Stimulated activated effector memory CD8-positive, alpha-beta T cell treated with anti-CD3 and anti-CD28 coated beads, Interleukin-12 subunit alpha, Interleukin-12 subunit beta, amount 100 ng/mL, for 72 hours (primary cell): Measurements from ENCODE around the gene FANCE.
A peak's percentile ranks its signal among the peaks of the same experiment; 100 is the strongest.

Experiments used
- ATAC-seq: fragments of 150-1000 bp; cut with Tn5 transposase; 2 replicates; pipeline ENCODE4 v1.10.0; 2021
- DNase-seq, 2 donors: peaks; one replicate each; pipeline ENCODE4 v3.0.0; 2021 to 2022; ENCODE audit warnings: low spot score in 2 of 2
- H3K27ac Mint-ChIP-seq: one replicate; pipeline ENCODE4 v1.8.0; 2022; ENCODE audit warnings: mild to moderate bottlenecking, mixed read lengths
- H3K36me3 Mint-ChIP-seq: one replicate; pipeline ENCODE4 v1.8.0; 2022; ENCODE audit warnings: mild to moderate bottlenecking, mixed read lengths
- H3K4me1 Mint-ChIP-seq: one replicate; pipeline ENCODE4 v1.8.0; 2022; ENCODE audit warnings: mixed read lengths
- H3K4me3 Mint-ChIP-seq: one replicate; pipeline ENCODE4 v1.8.0; 2022; ENCODE audit warnings: mild to moderate bottlenecking, mixed read lengths
- H3K9me3 Mint-ChIP-seq: one replicate; pipeline ENCODE4 v1.8.0; 2022; ENCODE audit warnings: mixed read lengths

FANCE gene, protein sequence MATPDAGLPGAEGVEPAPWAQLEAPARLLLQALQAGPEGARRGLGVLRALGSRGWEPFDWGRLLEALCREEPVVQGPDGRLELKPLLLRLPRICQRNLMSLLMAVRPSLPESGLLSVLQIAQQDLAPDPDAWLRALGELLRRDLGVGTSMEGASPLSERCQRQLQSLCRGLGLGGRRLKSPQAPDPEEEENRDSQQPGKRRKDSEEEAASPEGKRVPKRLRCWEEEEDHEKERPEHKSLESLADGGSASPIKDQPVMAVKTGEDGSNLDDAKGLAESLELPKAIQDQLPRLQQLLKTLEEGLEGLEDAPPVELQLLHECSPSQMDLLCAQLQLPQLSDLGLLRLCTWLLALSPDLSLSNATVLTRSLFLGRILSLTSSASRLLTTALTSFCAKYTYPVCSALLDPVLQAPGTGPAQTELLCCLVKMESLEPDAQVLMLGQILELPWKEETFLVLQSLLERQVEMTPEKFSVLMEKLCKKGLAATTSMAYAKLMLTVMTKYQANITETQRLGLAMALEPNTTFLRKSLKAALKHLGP

DNA sequence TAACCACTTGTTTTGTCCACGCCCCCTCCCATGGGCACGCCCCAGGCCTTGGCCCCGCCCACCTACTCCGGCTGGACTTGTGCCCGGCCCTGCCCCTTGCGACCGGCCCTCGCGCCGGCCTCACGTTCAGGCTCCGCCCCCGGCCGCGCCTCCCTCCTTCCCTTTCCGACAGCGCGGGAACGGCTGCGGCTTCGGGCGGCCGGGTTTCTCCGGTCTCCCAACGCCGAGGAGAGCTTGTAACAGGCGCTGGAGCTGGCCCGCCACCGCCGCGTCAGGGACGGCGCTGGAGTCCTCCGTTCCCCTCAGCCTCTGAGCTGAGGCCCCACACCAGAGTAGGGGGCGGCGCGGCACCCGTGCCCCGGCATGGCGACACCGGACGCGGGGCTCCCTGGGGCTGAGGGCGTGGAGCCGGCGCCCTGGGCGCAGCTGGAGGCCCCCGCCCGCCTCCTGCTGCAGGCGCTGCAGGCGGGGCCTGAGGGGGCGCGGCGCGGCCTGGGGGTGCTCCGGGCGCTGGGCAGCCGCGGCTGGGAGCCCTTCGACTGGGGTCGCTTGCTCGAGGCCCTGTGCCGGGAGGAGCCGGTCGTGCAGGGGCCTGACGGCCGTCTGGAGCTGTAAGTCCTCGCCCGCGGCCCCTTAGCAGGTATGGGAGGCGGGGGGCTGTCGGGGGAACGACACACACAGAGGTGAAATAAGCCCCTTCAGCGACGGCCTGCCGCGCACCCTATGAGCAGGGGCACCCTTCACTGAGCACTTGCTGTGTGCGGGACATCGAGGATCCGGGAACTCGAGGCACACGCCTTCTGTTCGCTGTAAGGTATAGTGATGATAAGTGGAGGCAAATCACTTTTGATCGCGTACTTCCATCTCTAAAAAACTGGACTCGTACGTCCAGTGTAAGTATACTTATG is at the start of gene FANCE:
Gene FANCE (plus strand): TSS at position 156 of the 908 bp plus-strand sequence. CDS start 208 bp downstream, at position 364.
- Mint-ChIP-seq H3K27ac (peak within 1 kb of the TSS; percentile 70), H3K4me3 (peak within 1 kb of the TSS; percentile 75), H3K4me1 (peaks cover 38% of the 10 kb centered on the region), H3K36me3 (peaks cover 22% of the 10 kb centered on the region), H3K9me3 (no peaks in the 10 kb centered on the region)
- peak; percentile 89 for ATAC-seq
- DNase-seq, result peak; percentile 98 to 100

DNA sequence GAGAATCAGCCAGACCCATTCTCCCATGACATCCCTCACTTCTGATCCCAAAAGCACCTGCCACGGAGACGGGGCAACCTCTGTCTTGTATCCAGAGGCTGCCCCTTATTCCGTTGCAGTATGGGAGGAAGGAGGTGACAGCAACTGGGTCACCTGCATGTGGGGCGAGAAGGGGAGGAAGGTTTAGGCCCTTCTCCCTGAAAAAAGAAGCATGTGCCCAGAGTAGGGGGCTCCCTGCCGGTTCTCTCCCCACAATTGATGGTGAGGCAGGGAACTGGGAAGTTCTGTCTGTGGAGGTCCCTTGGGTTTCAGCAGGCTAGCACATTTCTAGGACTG is 49.3 kb upstream of the FANCE start:
- peak overlapping the region; percentile 83 for H3K27ac Mint-ChIP-seq

DNA sequence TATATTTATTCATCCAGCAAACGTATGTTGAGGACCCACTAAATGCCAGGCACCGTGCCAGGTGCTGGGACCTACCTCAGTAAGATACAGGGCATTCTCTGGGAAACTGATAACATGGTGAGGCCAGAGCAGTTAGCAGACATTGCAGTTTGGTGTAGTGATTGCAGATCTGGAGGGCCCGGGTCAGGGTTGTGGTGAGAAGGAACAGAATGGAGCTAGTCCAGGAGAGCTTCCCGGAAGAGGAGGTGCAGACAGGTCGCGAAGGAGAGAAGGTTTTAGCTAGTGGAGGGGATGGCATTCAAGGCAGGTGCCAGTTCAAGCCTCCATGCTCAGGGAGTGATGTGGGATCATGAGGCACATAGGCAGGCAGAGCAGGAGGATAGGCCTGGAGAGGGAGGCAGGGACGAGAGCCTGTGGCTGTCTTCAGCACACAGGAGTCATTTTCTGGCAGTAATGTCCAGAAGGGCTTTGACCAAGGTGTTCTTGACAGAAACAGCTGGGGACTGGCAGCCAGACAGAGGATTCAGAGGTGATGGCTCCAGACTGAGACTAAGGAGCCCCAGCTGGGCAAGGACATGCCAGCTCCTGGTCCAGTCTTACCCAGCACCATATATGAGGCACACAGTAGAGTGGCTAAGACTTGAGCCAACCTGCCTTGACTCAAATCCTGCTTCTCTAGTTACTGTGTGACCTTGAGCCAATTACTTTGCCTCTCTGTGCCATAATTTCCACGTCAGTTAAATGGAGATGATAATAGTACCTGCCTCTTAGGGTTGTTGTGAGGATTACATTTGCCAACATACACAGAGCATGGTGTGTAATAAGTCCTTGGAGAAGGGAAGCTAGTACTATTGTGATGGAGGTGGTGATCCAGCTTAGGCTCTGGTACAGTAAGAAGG is 48.3 kb upstream of the FANCE start:
- no peaks in the 10 kb centered on the region for H3K36me3 Mint-ChIP-seq
- H3K27ac Mint-ChIP-seq, result peak overlapping the region; percentile 2
- ATAC-seq (no peak), DNase-seq (no peak)
- peaks cover 37% of the 10 kb centered on the region for H3K4me1 Mint-ChIP-seq
- no peaks in the 10 kb centered on the region for H3K9me3 Mint-ChIP-seq
- H3K4me3 Mint-ChIP-seq, result no peak overlapping the region

More for the DNA sequence above, 49.3 kb upstream of the FANCE start:
- no peaks in the 10 kb centered on the region for H3K9me3 Mint-ChIP-seq
- DNase-seq (no peak), ATAC-seq (no peak)
- no peaks in the 10 kb centered on the region for H3K36me3 Mint-ChIP-seq
- H3K4me3 Mint-ChIP-seq, result no peak overlapping the region
- peaks cover 38% of the 10 kb centered on the region for H3K4me1 Mint-ChIP-seq

DNA sequence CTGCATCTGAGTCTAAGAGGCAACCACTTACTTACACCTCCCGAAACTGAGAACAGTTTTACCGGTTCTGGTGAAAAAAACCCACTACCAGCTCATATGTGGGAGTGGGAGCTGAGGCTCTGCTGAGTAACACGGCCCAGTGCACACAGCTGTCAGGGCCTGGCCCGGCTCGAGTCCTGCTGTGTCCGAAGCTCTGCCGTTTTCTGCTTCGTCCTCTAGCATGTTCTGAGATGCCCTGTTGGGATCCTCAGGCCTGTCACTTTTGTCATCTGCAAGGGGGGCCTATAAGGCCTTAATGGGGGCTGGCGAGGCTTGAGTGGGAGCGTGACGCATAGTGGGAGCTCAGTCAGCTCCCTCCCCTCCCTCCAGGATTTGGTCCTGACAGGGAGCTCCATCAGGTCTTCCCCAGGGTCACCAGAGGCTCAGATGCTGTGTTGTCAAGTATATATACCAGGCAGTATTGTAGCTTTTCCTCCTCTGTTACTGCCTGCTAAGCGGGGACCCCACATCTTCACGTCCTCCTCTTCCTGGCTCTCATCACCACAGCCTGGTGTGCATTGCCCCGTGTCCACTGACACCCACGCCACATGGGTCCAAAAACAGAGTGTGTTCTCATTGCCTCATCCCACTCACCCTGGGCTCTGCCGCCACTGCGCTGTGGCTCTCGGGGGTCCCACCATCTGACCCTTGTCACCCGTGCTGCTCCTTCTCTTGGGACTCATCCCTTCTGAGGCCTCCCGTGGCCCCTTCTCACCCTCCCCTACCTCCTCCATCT is 45.2 kb upstream of the FANCE start:
- Mint-ChIP-seq H3K36me3 (peaks cover 8% of the 10 kb centered on the region), H3K9me3 (no peaks in the 10 kb centered on the region), H3K4me1 (peaks cover 46% of the 10 kb centered on the region), H3K27ac (peak overlapping the region; percentile 75), H3K4me3 (no peak overlapping the region)
- ATAC-seq, result no peak
- no peak for DNase-seq

- no peak overlapping the region for H3K27ac Mint-ChIP-seq
- H3K36me3 Mint-ChIP-seq, result peaks cover 30% of the 10 kb centered on the region
- H3K4me3 Mint-ChIP-seq, result no peak overlapping the region
- DNase-seq (no peak), ATAC-seq (no peak)
- H3K4me1 Mint-ChIP-seq, result peaks cover 31% of the 10 kb centered on the region
- no peaks in the 10 kb centered on the region for H3K9me3 Mint-ChIP-seq
These were observed 42.9 kb upstream of the FANCE start for GRCh38 chr6:35409245-35409644.

DNA sequence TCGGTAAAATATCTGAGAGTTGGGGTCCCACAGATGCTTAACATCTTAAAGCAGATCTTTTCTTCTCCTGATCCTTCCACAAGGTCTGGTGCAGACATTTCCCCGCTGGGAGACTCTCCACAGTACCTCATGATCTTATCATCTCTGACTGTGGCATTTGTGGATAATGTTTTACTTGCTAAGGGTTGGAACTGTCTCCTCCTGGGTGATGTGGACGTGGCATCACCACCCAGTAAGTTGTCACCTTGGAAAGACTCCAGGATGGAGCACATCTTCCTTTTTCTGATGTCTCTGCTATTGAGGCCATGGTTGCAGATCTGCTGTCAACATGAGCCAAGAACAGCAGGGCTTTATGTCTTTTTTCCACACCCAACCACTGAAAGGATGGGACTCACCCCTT is 42.0 kb upstream of the FANCE start:
- no peak for ATAC-seq
- Mint-ChIP-seq H3K27ac (peak overlapping the region; percentile 92), H3K36me3 (peaks cover 30% of the 10 kb centered on the region), H3K4me3 (peak overlapping the region; percentile 49), H3K9me3 (no peaks in the 10 kb centered on the region), H3K4me1 (peaks cover 37% of the 10 kb centered on the region)
- DNase-seq, result no peak

DNA sequence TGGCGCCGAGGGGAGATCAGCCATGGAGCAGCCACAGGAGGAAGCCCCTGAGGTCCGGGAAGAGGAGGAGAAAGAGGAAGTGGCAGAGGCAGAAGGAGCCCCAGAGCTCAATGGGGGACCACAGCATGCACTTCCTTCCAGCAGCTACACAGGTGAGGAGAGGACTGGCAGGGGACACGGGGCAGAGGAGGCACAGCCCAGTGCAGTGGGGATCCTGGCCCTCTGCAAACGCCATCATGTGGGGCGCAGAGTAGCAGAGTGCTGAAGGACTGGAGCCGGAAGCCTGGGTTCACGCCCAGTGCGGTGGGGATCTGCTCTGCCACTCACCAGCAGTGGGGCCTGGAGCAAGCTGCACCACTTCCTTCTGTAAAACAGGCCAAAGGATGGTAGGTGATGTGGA is 41.1 kb upstream of the FANCE start:
- Mint-ChIP-seq H3K36me3 (peaks cover 39% of the 10 kb centered on the region), H3K9me3 (no peaks in the 10 kb centered on the region), H3K4me3 (peak overlapping the region; percentile 49), H3K4me1 (peaks cover 39% of the 10 kb centered on the region), H3K27ac (peak overlapping the region; percentile 92)
- ATAC-seq (peak; percentile 73), DNase-seq (no peak)

GRCh38 chr6:35412102-35412501 is 40.0 kb upstream of the FANCE start:
- peaks cover 35% of the 10 kb centered on the region for H3K4me1 Mint-ChIP-seq
- H3K9me3 Mint-ChIP-seq, result no peaks in the 10 kb centered on the region
- DNase-seq, result no peak
- no peak for ATAC-seq
- no peak overlapping the region for H3K27ac Mint-ChIP-seq
- H3K4me3 Mint-ChIP-seq, result no peak overlapping the region
- H3K36me3 Mint-ChIP-seq, result peaks cover 49% of the 10 kb centered on the region

DNA sequence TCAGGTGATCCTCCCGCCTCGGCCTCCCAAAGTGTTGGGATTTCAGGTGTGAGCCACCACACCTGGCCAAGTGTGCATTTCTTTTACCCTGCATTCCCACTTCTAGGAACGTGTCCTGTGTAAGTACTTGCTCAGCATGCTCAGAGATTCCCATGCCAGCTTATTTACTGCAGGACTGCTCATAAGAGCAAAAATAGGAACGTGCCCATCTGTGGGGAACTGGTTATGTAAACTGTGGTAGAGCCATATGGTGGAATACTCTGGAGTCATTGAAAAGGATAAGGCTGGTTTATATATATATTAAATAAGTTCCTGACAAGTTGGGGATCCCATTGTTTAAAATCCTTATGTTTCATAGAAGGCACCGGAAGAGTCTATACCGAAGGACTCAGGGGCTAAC is 38.2 kb upstream of the FANCE start:
- H3K4me1 Mint-ChIP-seq, result peaks cover 48% of the 10 kb centered on the region
- peaks cover 58% of the 10 kb centered on the region for H3K36me3 Mint-ChIP-seq
- no peak for DNase-seq
- ATAC-seq, result no peak
- no peak overlapping the region for H3K4me3 Mint-ChIP-seq
- H3K27ac Mint-ChIP-seq, result no peak overlapping the region
- no peaks in the 10 kb centered on the region for H3K9me3 Mint-ChIP-seq

- H3K27ac Mint-ChIP-seq, result peak overlapping the region; percentile 69
- ATAC-seq (peak; percentile 41), DNase-seq (no peak)
- peaks cover 49% of the 10 kb centered on the region for H3K4me1 Mint-ChIP-seq
- H3K9me3 Mint-ChIP-seq, result no peaks in the 10 kb centered on the region
- H3K4me3 Mint-ChIP-seq, result no peak overlapping the region
- peaks cover 64% of the 10 kb centered on the region for H3K36me3 Mint-ChIP-seq
These were observed 36.9 kb upstream of the FANCE start for GRCh38 chr6:35415065-35415891.

- DNase-seq, result no peak
- no peaks in the 10 kb centered on the region for H3K9me3 Mint-ChIP-seq
- H3K27ac Mint-ChIP-seq, result peak overlapping the region; percentile 83
- peaks cover 32% of the 10 kb centered on the region for H3K4me1 Mint-ChIP-seq
- peak; percentile 31 for ATAC-seq
- no peak overlapping the region for H3K4me3 Mint-ChIP-seq
- peaks cover 73% of the 10 kb centered on the region for H3K36me3 Mint-ChIP-seq
These were observed 34.0 kb upstream of the FANCE start for GRCh38 chr6:35417979-35418661.

GRCh38 chr6:35419417-35419816 is 32.7 kb upstream of the FANCE start:
- peaks cover 32% of the 10 kb centered on the region for H3K4me1 Mint-ChIP-seq

GRCh38 chr6:35419961-35420360 is 32.2 kb upstream of the FANCE start:
- DNase-seq, result no peak
- H3K9me3 Mint-ChIP-seq, result no peaks in the 10 kb centered on the region
- H3K4me3 Mint-ChIP-seq, result no peak overlapping the region
- H3K4me1 Mint-ChIP-seq, result peaks cover 28% of the 10 kb centered on the region
- peak overlapping the region; percentile 83 for H3K27ac Mint-ChIP-seq
- H3K36me3 Mint-ChIP-seq, result peaks cover 80% of the 10 kb centered on the region
- no peak for ATAC-seq

More at GRCh38 chr6:35419417-35419816, 32.7 kb upstream of the FANCE start:
- DNase-seq (no peak), ATAC-seq (peak; percentile 22)
- Mint-ChIP-seq H3K4me3 (no peak overlapping the region), H3K36me3 (peaks cover 75% of the 10 kb centered on the region), H3K27ac (peak overlapping the region; percentile 83), H3K9me3 (no peaks in the 10 kb centered on the region)
